Fibroblast of skin of back (primary cell): Measurements from ENCODE around the gene RHOXF2.

Source experiments
- DNase-seq: peaks from one replicate; pipeline ENCODE4 v3.0.0-alpha.2; 2013

RHOXF2 gene

DNA sequence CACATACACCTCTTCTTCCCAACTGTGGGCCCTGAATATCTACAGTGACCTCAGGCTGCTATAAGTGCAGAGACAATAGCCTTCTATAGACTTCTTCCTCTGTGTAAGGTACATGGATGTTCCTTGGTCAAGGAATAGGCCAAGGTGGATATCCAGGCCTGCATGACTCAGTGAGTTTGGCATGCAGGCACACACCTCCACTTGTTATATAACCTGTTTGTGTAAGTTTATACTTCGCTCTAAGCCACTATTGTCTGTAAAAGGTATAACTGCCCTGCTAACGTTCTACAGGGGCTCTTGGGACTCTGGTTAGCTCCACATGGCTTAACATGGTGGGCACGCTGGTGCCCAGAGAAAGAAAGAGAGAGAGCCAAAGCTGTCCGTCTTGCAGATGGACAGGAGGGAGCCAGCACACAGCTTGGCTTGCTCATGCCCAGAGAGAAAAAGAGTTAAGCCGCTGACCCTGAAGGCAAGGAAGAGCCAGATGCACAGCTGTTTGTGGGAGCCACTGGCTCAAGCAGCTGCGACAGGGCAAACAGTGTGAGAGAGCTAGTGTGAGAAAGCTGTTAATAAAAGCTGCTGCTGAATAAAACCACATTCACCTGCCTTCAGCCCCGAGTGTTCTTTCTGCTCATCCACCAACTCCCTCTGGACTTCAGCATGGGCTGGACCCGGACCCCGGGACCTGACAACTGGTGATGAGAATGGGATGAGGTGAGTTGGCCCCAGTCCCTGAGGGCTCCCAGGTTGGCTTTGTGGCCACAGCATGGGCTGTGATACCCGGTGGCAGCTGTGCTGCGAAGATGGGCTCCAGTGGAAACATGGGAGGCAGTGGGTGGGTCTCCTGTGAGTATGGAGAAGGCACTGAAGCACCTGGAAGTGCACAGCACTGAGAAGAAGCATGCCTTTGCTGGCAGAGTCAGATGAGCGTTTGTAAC, 47.7 kb downstream of the RHOXF2 start:
- DNase-seq: no peak

DNA sequence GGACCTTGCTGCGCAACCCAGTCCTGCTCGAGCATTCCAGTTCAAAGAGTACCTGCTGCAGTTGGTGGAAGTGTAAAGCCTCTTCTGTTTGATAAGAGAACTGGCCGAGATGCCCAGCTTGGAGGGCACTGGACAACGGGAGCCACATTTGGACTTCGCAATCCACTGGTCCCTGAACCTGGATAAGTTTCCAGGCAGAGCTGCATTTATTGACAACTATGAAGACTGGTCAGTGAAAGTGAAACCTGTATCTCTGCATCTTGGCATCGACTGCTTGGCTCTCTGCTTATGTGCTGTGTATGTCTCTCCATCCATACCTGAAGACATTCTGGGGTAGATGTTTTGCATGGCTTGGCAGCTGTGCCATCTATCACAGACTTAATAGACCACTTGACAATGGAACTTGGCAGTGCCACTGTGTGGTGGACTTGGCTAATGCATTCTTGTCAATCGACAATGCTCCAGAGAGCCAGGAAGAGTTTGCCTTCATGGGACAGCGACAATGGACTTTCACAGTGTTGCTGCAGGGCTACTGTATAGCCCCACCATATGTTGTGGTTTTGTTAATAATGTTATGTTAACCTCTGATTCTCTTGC, 48.7 kb downstream of the RHOXF2 start:
- no peak for DNase-seq

DNA sequence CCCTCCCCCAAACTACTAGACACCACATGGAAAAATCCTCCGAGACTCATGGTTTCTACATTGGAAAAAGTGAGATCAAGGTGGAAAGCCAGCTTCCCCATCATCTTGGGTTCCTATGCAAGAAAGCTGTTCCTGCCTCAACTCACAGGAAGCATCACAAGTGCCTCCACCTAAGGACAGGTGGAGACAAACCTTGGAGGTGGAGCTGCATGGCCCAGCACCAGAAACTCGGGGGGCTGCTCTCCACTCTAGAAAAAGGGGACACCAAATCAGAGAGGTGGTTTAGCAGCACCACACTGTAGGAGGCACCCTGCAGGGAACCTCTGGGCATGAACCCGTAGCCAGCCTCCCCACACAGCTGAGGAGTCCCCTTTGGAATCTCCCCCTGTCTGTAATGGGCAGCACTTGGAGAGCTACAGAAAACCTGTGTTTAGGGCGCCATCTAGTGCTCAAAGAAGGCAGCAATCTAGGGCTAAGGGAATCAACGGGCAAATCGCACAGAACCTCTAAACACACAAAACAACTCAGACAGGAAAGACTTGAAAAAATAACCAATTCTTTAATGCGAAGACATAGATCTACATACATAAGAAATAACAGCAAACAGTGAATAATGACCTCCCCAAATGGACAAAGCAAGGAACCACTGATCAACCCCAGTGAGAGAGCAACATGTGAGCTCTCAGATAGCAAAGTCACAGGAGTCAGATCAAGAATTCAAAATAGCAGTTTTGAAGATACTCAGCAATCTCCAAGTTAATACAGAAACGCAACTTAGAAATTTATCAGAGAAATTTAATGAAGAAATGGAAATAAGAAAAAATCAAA, 55.2 kb downstream of the RHOXF2 start:
- peak; percentile 44 for DNase-seq
